ENCODE results near the gene VAPB.

Gene VAPB

DNA sequence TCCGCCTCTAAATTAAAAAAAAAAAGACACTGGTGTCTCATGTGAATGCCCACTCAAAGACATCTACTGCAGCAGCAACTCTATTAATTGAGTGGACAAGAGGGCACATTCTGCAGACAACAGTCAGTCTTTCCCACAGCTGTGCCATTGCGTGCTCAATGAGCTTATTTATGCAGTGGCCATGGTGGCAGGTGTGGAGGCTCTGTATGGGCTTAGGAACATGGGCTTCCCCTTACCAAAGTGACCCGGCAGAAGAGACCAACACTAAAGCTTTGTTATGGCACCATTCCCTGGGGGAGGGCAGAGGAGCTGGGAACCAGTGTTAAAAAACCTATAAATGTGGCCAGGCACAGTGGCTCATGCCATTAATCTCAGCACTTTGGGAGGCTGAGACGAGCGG lies 4.2 kb upstream of the VAPB start:
- TF ChIP-seq, protein P1, sequence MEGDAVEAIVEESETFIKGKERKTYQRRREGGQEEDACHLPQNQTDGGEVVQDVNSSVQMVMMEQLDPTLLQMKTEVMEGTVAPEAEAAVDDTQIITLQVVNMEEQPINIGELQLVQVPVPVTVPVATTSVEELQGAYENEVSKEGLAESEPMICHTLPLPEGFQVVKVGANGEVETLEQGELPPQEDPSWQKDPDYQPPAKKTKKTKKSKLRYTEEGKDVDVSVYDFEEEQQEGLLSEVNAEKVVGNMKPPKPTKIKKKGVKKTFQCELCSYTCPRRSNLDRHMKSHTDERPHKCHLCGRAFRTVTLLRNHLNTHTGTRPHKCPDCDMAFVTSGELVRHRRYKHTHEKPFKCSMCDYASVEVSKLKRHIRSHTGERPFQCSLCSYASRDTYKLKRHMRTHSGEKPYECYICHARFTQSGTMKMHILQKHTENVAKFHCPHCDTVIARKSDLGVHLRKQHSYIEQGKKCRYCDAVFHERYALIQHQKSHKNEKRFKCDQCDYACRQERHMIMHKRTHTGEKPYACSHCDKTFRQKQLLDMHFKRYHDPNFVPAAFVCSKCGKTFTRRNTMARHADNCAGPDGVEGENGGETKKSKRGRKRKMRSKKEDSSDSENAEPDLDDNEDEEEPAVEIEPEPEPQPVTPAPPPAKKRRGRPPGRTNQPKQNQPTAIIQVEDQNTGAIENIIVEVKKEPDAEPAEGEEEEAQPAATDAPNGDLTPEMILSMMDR (IDR thresholded peaks at IDR 0.05; ENCODE audit: insufficient read depth, low read length): no peak
- TF ChIP-seq POLR2AphosphoS5 (IDR thresholded peaks at IDR 0.05; ENCODE audit: low read depth) (no peak), GABPA (IDR thresholded peaks at IDR 0.05; ENCODE audit: low read depth) (no peak), REST (IDR thresholded peaks at IDR 0.05; ENCODE audit: insufficient replicate concordance, low read depth) (no peak), SPI1 (IDR thresholded peaks at IDR 0.05; ENCODE audit: borderline replicate concordance, low read depth) (no peak)
- H3K27ac ChIP-seq (replicated peaks): no peak overlapping the region
- DNase-seq (ENCODE audit: low read depth in 1 of 2, low spot score in 1 of 2): no peak
- H3K4me3 ChIP-seq (replicated peaks; ENCODE audit: insufficient read depth, low read length): no peak overlapping the region
- H3K27me3 ChIP-seq (ENCODE audit: insufficient read depth, poor library complexity, severe bottlenecking): no peaks in the 10 kb centered on the region

DNA sequence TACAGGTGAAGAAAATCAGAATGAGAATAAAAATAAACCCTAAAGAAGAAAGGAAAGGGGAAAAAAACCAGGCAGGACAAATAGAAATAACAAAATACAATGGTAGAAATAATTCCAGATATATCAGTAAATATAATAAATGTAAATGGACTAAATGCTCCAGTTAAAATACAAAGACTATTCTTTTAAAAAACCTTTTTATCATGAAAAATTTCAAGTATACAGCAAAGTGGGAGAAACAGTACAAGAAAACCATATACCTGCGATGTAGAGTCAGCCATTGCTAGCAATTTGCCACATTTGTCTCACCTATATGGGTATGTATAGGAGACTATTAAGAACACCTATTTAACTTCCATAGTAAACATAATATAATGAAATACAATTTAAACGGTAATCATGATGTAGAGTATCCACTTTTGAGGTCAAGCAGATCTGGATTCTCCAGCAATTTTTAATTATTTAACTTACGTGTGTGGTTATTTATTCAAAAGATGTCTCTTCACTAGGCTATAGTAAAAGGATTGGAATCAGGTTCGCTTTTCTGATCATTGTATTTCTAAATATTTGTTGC lies 914 bp upstream of the VAPB start:
- Histone ChIP-seq H3K27ac (replicated peaks) (peak overlapping the region; percentile 48), H3K4me3 (replicated peaks; ENCODE audit: insufficient read depth, low read length) (no peak overlapping the region), H3K27me3 (ENCODE audit: insufficient read depth, poor library complexity, severe bottlenecking) (no peaks in the 10 kb centered on the region)
- no peak for DNase-seq (ENCODE audit: low read depth in 1 of 2, low spot score in 1 of 2)
- no peak for TF ChIP-seq GABPA (IDR thresholded peaks at IDR 0.05; ENCODE audit: low read depth)

GRCh38 chr20:58389324-58389967 lies 417 bp downstream of the VAPB start:
- peak overlapping the region; percentile 79 for H3K4me3 ChIP-seq (replicated peaks; ENCODE audit: insufficient read depth, low read length)
- DNase-seq (ENCODE audit: low read depth in 1 of 2, low spot score in 1 of 2): peak; percentile 17 to 45

More at GRCh38 chr20:58389324-58389967, 417 bp downstream of the VAPB start:
- no peak for TF ChIP-seq SPI1 (IDR thresholded peaks at IDR 0.05; ENCODE audit: borderline replicate concordance, low read depth)
- TF ChIP-seq POLR2AphosphoS5 (IDR thresholded peaks at IDR 0.05; ENCODE audit: low read depth): no peak
- no peak for TF ChIP-seq GABPA (IDR thresholded peaks at IDR 0.05; ENCODE audit: low read depth)
- TF ChIP-seq REST (IDR thresholded peaks at IDR 0.05; ENCODE audit: insufficient replicate concordance, low read depth): no peak
- TF ChIP-seq, protein P1 (IDR thresholded peaks at IDR 0.05; ENCODE audit: insufficient read depth, low read length): no peak
- H3K27me3 ChIP-seq (ENCODE audit: insufficient read depth, poor library complexity, severe bottlenecking): no peaks in the 10 kb centered on the region
- peak overlapping the region; percentile 90 for H3K27ac ChIP-seq (replicated peaks)
